ENCODE measurements around the gene C17orf107.
A peak's percentile ranks its signal among the peaks of the same experiment; 100 is the strongest.

C17orf107 gene

DNA sequence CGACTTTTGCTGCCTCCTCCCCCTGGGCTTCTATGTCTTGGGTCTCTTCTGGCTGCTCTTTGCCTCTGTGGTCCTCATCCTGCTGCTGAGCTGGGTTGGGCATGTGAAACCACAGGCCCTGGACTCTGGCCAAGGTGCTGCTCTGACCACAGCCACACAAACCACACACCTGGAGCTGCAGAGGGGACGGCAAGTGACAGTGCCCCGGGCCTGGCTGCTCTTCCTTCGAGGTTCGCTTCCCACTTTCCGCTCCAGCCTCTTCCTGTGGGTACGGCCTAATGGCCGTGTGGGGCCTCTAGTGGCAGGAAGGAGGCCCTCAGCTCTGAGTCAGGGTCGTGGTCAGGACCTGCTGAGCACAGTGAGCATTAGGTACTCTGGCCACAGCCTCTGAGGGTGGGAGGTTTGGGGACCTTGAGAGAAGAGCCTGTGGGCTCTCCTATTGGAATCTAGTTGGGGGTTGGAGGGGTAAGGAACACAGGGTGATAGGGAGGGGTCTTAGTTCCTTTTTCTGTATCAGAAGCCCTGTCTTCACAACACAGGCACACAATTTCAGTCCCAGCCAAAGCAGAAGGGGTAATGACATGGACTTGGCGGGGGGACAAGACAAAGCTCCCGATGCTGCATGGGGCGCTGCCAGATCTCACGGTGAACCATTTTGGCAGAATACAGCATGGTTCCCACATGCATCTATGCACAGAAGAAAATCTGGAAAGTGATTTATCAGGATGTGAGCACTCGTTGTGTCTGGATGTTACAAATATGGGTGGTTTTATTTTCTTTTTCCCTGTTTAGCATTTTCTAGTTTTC, 35.0 kb downstream of the C17orf107 start:
- DNase-seq (ENCODE audit: low read depth, low spot score), result no peak

DNA sequence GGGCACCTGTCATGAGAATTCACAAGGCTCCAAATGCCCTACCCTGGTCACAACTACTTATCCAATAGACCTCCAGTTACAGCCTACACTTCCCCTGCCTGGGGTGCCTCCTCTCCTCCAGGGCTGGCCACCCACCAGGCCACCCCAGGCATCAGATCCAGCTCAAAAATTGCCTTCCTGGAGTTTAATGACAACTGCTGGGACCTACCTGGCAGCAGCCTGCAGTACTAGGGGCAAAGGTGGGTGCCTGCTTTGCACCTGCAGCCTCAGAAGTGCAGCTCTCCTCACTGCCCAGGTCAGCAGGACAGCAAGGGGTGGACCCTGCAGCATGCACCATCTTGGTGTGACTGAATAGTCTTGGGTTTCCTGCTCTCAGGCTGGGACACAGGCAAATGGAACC, 36.3 kb downstream of the C17orf107 start:
- no peak for DNase-seq (ENCODE audit: low read depth, low spot score)

DNA sequence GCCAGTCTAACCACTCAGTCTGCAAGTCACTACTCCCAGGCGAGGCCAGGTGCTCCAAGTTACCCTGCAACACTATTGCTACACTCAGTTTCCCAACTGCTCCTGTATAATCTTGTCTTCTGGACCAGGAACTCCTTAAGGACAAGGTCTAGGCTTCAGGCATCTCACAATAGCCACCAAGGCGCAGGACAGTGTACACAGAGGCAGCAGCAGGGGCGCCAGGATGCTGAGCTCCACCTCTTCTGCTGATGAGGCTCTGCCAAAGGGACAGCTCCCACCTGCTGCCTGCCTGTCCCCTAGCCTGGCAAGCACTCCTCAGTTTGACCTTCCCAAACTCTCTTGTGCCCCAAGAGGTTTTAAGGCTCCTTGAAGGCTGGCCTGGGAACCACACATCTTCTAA, 37.1 kb downstream of the C17orf107 start:
- no peak for DNase-seq (ENCODE audit: low read depth, low spot score)

DNA sequence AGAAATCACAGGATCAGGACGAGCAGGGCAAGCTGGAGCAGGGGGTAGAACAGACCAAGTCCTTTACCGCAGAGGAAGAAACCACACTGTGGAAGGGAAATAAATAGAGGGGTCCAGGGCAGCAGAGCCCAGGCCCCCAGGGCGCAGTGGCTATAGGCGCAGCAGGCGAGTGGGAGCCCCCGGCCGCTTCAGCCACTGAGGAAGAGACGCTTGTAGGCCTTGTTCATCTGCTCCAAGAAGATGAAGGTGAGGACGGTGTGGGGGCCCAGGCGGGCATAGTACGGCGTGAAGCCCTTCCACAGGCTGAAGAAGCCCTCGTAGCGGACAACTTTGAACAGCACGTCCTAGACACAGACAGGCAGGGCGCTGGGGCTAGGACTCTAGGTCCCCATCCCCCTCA, 38.2 kb downstream of the C17orf107 start:
- DNase-seq (ENCODE audit: low read depth, low spot score), result no peak

DNA sequence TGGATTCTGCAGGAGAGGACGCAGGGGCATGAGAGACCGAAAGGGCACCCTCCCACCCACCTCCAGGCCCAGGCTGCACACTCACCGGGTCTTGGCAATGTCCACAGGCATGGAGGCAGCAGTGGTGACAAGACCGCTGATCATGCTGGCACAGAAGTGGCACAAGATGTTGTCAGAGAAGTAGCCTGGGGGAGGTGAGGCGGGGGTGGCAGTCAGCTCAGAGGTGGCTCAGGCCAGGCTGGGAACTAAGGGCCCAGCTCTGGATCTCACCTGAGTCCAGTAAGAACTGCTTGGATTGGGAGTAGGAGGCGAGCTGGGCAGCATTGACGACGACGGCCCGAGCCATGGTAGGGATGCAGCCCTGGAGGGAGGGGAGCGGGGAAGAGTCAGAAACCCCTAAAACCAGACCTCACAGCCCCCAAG, 38.7 kb downstream of the C17orf107 start:
- no peak for DNase-seq (ENCODE audit: low read depth, low spot score)

DNA sequence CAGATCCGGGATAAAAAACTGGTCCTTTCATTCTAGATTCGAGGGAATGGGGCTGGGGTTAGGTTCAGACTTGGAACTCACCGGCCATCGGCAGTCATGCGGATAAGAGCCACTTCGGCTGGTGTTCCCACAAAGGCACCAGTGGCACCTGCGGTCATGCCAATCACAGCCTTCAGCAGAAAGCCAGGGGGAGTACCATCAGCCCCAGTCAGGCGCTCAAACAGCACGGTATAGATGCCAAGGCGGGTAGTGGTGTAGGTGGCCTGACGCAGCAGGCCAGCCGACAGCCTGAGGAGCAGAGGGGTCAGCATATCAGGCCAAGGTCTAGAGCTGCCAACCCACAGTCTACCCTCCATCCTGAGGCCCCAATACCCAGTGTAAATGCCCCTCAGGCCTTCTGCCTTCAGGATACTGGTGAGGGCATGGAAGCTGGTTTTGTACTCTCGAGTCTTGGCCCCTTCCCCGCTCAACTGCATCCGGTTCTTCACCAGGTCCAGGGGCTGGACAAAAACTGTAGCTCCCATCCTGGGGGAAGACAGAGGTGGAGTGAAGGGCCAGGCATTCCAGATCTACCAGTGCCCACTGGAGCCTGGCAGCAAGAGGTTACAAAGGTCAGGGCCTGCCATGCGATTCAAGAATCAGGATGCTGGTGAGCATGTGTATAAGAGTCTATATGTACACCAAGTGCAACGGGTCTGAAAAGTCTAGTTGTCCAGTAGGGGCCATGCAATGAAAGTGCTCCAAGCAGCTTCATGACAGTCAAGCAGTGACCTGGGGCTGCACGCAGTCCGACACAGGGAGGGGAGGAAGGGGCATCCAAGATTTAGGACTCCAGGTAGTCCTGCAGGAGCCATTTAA, 39.6 kb downstream of the C17orf107 start:
- DNase-seq (ENCODE audit: low read depth, low spot score), result no peak

DNA sequence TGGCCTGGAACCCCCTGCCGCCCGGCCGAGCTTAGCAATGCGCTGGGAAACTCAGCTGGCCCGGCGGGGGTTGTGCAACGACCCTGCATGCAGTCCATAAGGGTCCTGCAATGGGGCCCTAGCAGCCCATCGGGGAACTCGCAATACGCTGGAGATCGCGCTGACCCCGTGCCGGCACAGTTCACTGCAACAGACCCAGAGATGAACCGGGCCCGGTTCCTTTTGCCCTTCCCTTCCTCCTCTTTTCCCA, 40.1 kb downstream of the C17orf107 start:
- no peak for DNase-seq (ENCODE audit: low read depth, low spot score)

DNA sequence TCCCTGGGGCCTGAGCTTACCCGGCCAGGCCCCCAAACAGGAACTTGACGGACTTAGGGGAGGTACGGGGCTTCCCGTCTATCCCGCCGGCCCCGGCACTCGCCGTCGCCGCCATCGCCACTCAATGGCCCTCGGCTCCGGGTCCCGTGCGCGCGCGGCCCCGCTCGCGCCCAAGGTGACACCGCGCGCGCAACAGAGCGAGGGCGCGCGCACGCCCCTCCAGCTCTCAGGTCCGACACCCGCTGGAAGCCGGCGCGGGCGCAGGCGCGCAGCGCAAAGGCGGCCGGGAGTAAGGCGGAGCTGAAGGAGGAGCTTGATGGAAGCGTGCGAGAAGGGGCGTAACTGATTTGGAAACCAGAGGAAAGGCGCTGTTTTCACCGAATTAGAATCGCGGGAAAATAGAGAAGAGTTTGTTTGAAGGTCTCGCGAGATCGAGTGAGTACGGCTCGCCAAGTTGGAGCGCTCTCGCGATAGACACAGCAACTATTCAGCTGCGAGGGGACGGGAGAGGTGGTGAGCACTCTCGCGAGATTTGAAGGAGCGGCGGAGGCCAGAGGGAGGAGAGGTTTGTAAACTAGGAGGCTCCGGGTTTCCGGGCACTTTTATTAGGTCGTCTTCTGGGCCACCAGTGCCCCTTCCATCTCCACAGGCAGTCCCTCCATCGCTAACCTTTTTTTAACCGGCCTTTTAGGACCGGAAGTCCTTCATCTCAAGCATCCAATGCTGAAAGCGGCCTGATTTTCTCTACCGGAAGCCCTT, 40.6 kb downstream of the C17orf107 start, which contains the start of the genes RNF167 and SLC25A11:
Gene RNF167, plus strand, starts transcription at position 473 of the 759 bp plus-strand sequence. CDS start 642 bp downstream, outside the sequence.
Gene SLC25A11, minus strand, starts transcription at position 251 of the 759 bp plus-strand sequence. Its CDS starts 136 bp downstream, at position 115.
- peak; percentile 99 for DNase-seq (ENCODE audit: low read depth, low spot score)

DNA sequence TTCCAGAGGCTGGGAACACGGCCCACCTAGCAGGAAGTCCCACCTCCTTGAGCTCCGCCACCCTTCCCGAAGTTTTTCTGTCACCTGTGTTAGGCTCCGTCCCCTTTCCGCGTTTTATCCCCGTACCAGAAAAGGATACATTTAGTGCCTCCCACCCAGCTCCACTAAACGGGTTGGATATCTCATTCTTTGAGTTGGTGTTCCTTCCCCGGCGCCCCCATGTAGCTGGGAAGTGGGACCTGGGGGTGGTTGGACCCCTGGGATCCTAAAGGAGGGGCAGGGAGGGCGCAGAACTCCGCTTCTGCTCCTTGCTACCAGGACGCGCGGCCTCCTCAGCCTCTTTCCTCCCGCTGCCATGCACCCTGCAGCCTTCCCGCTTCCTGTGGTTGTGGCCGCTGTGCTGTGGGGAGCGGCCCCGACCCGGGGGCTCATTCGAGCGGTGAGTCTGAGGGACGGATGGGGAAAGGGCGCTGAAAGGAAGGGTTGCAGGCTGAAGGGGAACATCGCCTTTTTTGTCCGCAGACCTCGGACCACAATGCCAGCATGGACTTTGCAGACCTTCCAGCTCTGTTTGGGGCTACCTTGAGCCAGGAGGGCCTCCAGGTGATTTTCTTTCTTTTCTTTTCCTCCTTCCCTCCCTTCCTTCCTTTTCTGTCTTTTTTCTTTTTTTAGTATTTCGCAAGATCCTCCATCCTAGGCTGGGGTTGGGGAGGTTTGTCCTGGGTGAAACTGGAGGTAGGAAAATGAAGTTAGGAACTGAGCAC, 41.4 kb downstream of the C17orf107 start:
- DNase-seq (ENCODE audit: low read depth, low spot score), result no peak

DNA sequence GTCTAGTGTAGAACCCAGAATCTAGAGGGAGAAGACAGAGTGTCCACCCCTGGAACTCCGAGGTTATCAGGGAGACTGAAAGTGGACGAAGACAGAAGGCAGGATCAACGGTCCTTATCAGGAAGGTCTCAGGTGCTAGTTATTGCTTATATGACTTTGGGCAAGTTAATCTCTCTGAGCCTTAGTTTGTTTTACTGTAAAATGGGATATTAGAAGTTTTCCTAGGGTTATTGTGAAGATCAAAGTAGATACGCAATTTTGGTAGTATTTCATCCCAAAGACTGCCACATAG, 41.9 kb downstream of the C17orf107 start:
- DNase-seq (ENCODE audit: low read depth, low spot score), result no peak

DNA sequence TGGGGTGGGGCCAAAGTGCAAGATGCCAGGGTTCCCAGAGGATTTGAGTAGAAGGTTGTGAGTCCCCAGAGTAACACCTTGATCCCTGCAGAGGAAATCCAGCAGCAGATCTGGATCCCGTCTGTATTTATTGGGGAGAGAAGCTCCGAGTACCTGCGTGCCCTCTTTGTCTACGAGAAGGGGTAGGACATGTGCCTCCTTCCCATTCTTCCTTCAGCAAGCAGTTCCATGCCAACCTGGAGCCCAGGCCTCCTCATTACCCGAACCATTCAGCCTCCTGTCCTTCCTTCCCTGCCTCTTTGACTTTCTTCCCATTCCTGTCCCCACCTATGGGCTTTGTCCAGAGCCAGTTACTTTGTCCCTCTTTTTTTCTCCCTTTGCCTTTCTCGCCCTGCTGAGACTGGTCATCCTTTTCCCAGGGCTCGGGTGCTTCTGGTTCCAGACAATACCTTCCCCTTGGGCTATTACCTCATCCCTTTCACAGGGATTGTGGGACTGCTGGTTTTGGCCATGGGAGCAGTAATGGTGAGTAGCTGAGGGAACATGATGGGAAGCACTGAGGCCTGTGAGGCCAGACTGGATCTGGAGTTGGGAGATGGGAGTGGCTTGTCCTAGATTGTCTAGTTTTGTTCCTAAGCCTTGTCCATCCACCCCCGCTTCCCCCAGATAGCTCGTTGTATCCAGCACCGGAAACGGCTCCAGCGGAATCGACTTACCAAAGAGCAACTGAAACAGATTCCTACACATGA, 43.6 kb downstream of the C17orf107 start:
- DNase-seq (ENCODE audit: low read depth, low spot score), result no peak

DNA sequence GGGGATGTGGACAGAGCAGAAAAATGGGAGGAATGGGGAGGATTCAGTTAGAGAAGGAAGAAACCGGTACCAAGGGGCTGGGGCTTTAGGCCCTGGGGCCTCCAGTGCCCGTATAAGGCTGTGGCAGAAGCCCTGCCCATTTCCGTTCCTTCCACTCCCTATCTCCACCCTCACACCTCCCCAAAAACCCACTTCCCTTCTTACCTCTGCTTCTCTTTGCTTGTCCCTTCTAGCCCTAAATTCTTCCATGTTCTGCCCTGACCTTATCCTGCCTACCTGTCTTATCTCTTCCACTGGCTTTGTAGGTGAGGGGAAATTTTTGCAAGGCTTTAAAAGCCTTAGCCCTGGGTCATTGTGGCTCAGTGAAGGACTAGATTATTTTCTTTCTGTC, 44.8 kb downstream of the C17orf107 start:
- no peak for DNase-seq (ENCODE audit: low read depth, low spot score)

DNA sequence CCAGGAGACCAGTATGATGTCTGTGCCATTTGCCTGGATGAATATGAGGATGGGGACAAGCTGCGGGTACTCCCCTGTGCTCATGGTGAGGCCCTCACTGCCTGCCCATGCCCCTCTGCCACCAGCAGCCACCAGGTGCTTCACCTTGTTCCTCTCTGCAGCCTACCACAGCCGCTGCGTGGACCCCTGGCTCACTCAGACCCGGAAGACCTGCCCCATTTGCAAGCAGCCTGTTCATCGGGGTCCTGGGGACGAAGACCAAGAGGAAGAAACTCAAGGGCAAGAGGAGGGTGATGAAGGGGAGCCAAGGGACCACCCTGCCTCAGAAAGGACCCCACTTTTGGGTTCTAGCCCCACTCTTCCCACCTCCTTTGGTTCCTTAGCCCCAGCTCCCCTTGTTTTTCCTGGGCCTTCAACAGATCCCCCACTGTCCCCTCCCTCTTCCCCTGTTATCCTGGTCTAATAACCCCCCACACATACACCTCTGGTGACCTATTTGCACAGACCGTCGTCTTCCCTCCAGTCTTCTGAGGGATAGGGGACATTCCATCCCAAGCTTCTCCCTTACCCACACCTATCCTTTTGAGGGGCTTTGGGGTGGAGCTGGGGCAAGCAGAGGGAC, 45.3 kb downstream of the C17orf107 start:
- DNase-seq (ENCODE audit: low read depth, low spot score), result no peak

DNA sequence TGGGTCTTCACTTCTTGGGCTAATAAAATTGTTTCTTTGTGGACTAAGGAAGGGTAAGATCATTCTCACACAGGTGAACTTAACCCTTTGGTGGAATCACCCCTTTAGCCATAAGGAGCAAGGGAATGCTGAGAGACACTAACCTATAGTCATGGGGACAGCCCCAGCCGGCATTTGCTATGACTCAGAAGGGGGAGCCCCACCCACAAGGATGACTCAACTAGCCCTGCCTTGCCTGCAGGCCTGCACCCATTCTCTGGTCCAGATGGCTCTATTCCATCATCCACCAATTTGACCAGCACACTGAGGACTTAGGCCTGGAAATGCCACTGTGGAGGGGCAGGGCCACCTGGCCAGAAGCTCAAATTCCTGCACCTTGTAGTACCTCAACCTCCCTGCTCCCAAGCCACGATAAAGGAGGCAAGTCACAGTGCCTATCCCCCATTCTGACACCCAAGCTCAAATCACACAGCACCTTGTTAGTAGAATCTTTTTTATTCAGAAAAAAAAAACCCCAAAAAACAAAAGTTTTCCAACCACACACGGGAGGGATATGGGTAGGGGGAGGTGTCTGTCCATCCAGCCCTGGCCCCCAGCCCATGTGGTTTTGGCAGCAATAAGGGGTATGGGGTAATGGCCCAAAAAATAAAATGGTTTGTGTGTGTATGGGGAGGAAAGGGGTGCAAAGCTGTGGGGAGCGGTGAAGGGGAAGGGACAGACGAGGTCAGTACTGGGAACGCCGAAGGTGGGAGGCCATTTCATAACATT, 46.0 kb downstream of the C17orf107 start:
- DNase-seq (ENCODE audit: low read depth, low spot score), result no peak

DNA sequence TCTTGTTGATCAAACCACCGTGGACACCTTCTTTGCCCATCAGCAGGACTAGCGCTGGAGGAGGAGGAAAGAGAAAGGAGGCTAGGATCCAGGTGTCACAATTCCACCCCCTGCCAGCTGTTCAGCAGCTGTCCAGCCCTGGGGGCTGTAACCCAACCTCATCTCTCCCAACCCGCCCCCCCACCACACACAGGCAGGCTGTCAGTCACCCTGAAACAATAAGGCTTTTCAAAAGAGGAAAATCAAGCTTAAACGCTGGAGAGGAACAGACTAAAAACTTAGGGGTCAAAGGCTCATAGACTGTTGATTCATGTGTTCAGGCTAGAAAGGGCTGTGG, 46.6 kb downstream of the C17orf107 start:
- DNase-seq (ENCODE audit: low read depth, low spot score), result no peak

DNA sequence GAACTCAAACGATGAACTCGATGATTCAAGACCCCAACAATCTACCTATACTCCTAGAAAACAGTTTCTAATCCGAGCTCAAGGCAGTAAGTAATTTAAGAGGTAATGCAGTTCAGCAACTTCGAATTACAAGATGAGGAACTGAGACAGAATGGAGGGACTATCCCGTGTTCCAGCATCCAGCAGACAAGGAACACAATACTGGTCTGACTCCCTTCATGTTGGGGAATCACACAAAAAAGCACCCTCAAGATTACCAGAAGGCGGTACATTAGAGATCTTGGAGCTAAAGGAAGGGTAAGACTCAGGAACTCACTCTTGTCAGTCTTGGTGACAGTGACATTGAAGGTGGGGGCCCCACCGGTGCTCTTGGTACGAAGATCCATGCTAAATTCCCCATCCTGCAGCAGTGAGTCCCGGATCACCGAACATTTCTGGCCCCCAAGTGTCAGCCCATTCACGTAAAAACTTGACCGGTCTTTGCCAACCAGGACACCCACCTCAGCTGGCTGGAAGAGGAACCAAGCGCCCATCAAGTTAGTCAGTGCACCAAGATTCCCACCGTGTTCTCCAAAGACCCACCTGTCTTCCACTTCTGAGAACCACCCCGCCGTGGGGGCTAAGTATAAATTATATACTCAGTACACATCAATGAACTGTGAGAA, 47.1 kb downstream of the C17orf107 start:
- no peak for DNase-seq (ENCODE audit: low read depth, low spot score)

DNA sequence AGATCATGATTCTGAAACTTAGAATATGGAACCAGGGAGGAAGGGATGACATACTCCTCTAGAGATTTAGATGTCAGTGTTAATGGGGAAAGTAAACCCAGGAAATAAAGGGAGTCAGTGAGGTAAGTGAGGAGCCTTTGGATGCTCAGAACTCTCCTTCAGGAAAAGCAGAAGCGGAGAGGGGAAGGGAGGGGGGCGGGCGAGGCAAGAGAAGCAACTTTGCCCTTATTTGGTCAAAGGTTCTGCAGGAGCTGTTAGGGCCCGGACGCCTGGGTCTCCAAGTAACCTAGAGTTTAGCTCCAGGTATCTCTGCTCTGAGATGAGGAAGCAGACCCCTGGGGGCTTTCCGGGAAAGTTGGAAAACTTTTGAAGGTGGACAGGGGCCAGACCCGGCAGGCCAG, 47.7 kb downstream of the C17orf107 start:
- DNase-seq (ENCODE audit: low read depth, low spot score), result no peak

DNA sequence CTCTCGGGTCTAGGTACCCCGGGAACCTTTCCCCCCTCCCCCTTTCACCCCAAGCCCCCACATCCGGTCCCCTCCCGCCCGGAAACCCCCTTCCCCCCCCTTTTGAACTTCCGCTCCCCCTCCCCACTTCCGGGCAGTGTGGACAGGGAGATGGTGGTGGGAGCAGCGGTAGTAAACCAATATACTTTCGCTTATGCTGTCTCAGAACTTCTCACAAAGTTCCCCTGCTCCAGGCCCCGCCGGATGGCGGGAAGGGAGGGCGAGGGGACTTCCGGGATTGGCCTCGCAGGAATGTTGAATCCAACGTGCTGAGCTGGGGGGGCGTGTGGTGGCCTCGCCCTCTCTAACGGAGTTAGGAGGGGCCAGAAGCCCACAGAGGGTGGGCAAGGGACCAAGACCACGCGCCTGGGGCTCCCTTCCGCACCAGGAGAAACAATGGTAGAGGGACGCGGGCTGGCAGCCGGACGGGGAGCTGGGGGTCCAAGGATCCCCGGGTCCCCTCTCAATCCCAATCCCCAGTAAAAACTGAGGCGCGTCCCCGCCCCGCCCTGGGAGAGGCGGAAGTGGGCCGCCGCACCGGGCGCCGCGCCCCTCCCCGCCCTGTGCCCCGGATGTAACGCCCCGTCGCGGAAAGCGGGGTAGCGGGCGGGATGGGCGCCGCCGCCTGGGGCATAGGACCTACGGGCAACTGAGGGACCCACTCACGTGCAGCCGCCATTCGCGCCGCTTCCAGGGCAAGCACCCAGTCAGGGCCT, 48.3 kb downstream of the C17orf107 start:
- DNase-seq (ENCODE audit: low read depth, low spot score), result no peak
